ENCODE results near the gene PARD3.

Gene PARD3

GRCh38 chr10:34236931-34237330, 578.2 kb downstream of the PARD3 start:
- Histone ChIP-seq H2AFZ (no peak overlapping the region), H3K4me2 (ENCODE audit: low read length) (no peak overlapping the region), H3K4me3 (ENCODE audit: low read depth, low read length) (no peak overlapping the region), H3K9me3 (ENCODE audit: control insufficient read depth, low read length) (no peaks in the 10 kb centered on the region), H3K36me3 (ENCODE audit: control insufficient read depth, insufficient read depth, low read length) (no peaks in the 10 kb centered on the region), H3K27me3 (ENCODE audit: control insufficient read depth, insufficient read depth, low read length) (no peaks in the 10 kb centered on the region), H3K79me2 (no peaks in the 10 kb centered on the region), H3K27ac (no peak overlapping the region), H3K9ac (no peak overlapping the region), H3K4me1 (no peaks in the 10 kb centered on the region)
- no peak for TF ChIP-seq CTCF (IDR thresholded peaks at IDR 0.05)

- Histone ChIP-seq H3K27me3 (ENCODE audit: control insufficient read depth, insufficient read depth, low read length) (no peaks in the 10 kb centered on the region), H3K4me2 (ENCODE audit: low read length) (no peak overlapping the region)
Observed at GRCh38 chr10:34235164-34235832, 579.8 kb downstream of the PARD3 start.

GRCh38 chr10:34232481-34232880, 582.6 kb downstream of the PARD3 start:
- H3K79me2 ChIP-seq: no peaks in the 10 kb centered on the region
- no peak overlapping the region for H2AFZ ChIP-seq
- no peak overlapping the region for H3K4me3 ChIP-seq (ENCODE audit: low read depth, low read length)
- H3K9ac ChIP-seq: no peak overlapping the region
- no peaks in the 10 kb centered on the region for H3K27me3 ChIP-seq (ENCODE audit: control insufficient read depth, insufficient read depth, low read length)
- TF ChIP-seq CTCF (IDR thresholded peaks at IDR 0.05): no peak
- no peaks in the 10 kb centered on the region for H3K36me3 ChIP-seq (ENCODE audit: control insufficient read depth, insufficient read depth, low read length)
- H3K27ac ChIP-seq: no peak overlapping the region
- no peak overlapping the region for H3K4me2 ChIP-seq (ENCODE audit: low read length)
- no peaks in the 10 kb centered on the region for H3K9me3 ChIP-seq (ENCODE audit: control insufficient read depth, low read length)
- no peaks in the 10 kb centered on the region for H3K4me1 ChIP-seq

More at GRCh38 chr10:34235164-34235832, 579.8 kb downstream of the PARD3 start:
- Histone ChIP-seq H3K4me3 (ENCODE audit: low read depth, low read length) (no peak overlapping the region), H2AFZ (no peak overlapping the region), H3K4me1 (no peaks in the 10 kb centered on the region), H3K27ac (no peak overlapping the region), H3K9ac (no peak overlapping the region), H3K9me3 (ENCODE audit: control insufficient read depth, low read length) (no peaks in the 10 kb centered on the region), H3K36me3 (ENCODE audit: control insufficient read depth, insufficient read depth, low read length) (no peaks in the 10 kb centered on the region), H3K79me2 (no peaks in the 10 kb centered on the region)
- no peak for TF ChIP-seq CTCF (IDR thresholded peaks at IDR 0.05)

GRCh38 chr10:34231441-34232180, 583.5 kb downstream of the PARD3 start:
- Histone ChIP-seq H2AFZ (no peak overlapping the region), H3K27ac (no peak overlapping the region), H3K27me3 (ENCODE audit: control insufficient read depth, insufficient read depth, low read length) (no peaks in the 10 kb centered on the region), H3K79me2 (no peaks in the 10 kb centered on the region), H3K4me3 (ENCODE audit: low read depth, low read length) (no peak overlapping the region), H3K9ac (no peak overlapping the region), H3K36me3 (ENCODE audit: control insufficient read depth, insufficient read depth, low read length) (no peaks in the 10 kb centered on the region), H3K9me3 (ENCODE audit: control insufficient read depth, low read length) (no peaks in the 10 kb centered on the region), H3K4me1 (no peaks in the 10 kb centered on the region), H3K4me2 (ENCODE audit: low read length) (no peak overlapping the region)
- TF ChIP-seq CTCF (IDR thresholded peaks at IDR 0.05): no peak

All from parathyroid adenoma (tissue), 2 donors.